HCT116 (cell line): ENCODE data around the gene ABCC9. TPM values are rescaled to one million over a fixed set of nuclear protein-coding genes. Genes with fewer than 3 reads are reported as not detected.

ENCODE experiments used
- ATAC-seq: fragments of 200-7000 bp; cut with Tn5 transposase; 2 replicates; pipeline ENCODE4 v1.9.1; 2020; ENCODE audit warnings: mild to moderate bottlenecking, moderate library complexity
- BruUV-seq: library from RNA; stranded (reverse); fragments of 400-500 nt; replicated peaks from 2 replicates; lab custom pipeline; 2021; lab: Mats Ljungman, UMichigan
- CTCF ChIA-PET: fragments of 300-600 bp; sonication (Branson Sonifier 250); formaldehyde crosslinking; loops from one replicate; lab custom pipeline; 2021; ENCODE audit warnings: antibody characterized with exemption; lab: Charles Lee
- POLR2A ChIA-PET: fragments of 300-600, 350-600 bp; sonication (Branson Sonifier 250); formaldehyde crosslinking; loops from one replicate; lab custom pipeline; 2021; ENCODE audit warnings: antibody characterized with exemption; lab: Charles Lee
- RAD21 ChIA-PET, 2 experiments: fragments of 300-600 bp; sonication (Branson Sonifier 250); formaldehyde crosslinking; loops; one replicate each; lab custom pipeline; 2023; ENCODE audit warnings: low total read pairs in 2 of 2; ENCODE audit not compliant: uncharacterized antibody in 2 of 2, unreplicated experiment in 2 of 2, low non-redundant PET in 1 of 2; lab: Charles Lee
- DNase-seq: peaks from one replicate; pipeline ENCODE4 v3.0.0-alpha.2; 2010; ENCODE audit warnings: low read depth, low spot score
- H2AFZ ChIP-seq: fragments of 200-600 bp; shearing (Covaris generic), sonication (generic); 2 replicates; pipeline ENCODE4 v1.6.1; 2017; ENCODE audit warnings: low read depth, mixed run types, mixed read lengths, antibody characterized with exemption, low read length; ENCODE audit not compliant: poor library complexity, severe bottlenecking
- H3K27ac ChIP-seq: 2 replicates; pipeline ENCODE4 v1.5.1; 2012; ENCODE audit warnings: low read depth, low read length
- H3K27me3 ChIP-seq: fragments of 200-600 bp; sonication (generic); 2 replicates; pipeline ENCODE4 v1.6.1; 2016; ENCODE audit warnings: mixed run types, low read length, mixed read lengths; ENCODE audit not compliant: insufficient read depth
- H3K36me3 ChIP-seq, 2 experiments: fragments of 200-500 bp in 1 of 2; fragments of 200-600 bp in 1 of 2; sonication (Bioruptor generic) in 1 of 2; sonication (generic) in 1 of 2; 2 replicates each; pipeline versions ENCODE4 v1.5.1 to v1.6.1; 2014 to 2016; ENCODE audit warnings: low read length in 2 of 2, inconsistent platforms in 1 of 2, mixed read lengths in 1 of 2, mixed run types in 1 of 2; ENCODE audit not compliant: insufficient read depth in 2 of 2, control insufficient read depth in 1 of 2
- H3K4me1 ChIP-seq, 2 experiments: fragments of 200-600 bp in 1 of 2; sonication (generic) in 1 of 2; 2 replicates each; pipeline versions ENCODE4 v1.5.1 to v1.6.1; 2012 to 2017; ENCODE audit warnings: low read length in 2 of 2, inconsistent platforms in 1 of 2, mild to moderate bottlenecking in 1 of 2, mixed read lengths in 1 of 2, mixed run types in 1 of 2, moderate library complexity in 1 of 2; ENCODE audit not compliant: insufficient read depth in 2 of 2, control insufficient read depth in 1 of 2
- H3K4me2 ChIP-seq: fragments of 200-600 bp; sonication (generic); 2 replicates; pipeline ENCODE4 v1.6.1; 2017; ENCODE audit warnings: mixed run types, low read length, mixed read lengths
- H3K4me3 ChIP-seq, 2 experiments: fragments of 200-600 bp in 1 of 2; sonication (generic) in 1 of 2; replicated peaks in 1 of 2; 2 replicates each; pipeline ENCODE4 v1.5.1; 2011 to 2016; ENCODE audit warnings: low read length in 2 of 2, control low read depth in 1 of 2, low read depth in 1 of 2, mild to moderate bottlenecking in 1 of 2, mixed read lengths in 1 of 2, mixed run types in 1 of 2
- H3K79me2 ChIP-seq: fragments of 200-600 bp; sonication (generic); 2 replicates; pipeline ENCODE4 v1.6.1; 2017; ENCODE audit warnings: mild to moderate bottlenecking, mixed run types, low read length, moderate library complexity, mixed read lengths; ENCODE audit not compliant: insufficient read depth
- H3K9ac ChIP-seq: fragments of 200-600 bp; sonication (generic); 2 replicates; pipeline ENCODE4 v1.6.1; 2016; ENCODE audit warnings: low read length, mixed read lengths
- H3K9me2 ChIP-seq: fragments of 200-600 bp; sonication (generic), shearing (Covaris generic); 2 replicates; pipeline ENCODE4 v1.6.1; 2017; ENCODE audit warnings: mixed run types, mild to moderate bottlenecking, moderate library complexity; ENCODE audit not compliant: insufficient read depth
- H3K9me3 ChIP-seq, 2 experiments: fragments of 200-500 bp in 1 of 2; fragments of 200-600 bp in 1 of 2; sonication (Bioruptor generic) in 1 of 2; sonication (generic) in 1 of 2; 2 replicates each; pipeline ENCODE4 v1.6.1; 2014 to 2017; ENCODE audit warnings: low read length in 2 of 2, mixed read lengths in 2 of 2, inconsistent platforms in 1 of 2, low read depth in 1 of 2, mild to moderate bottlenecking in 1 of 2, mixed run types in 1 of 2, moderate library complexity in 1 of 2; ENCODE audit not compliant: control insufficient read depth in 1 of 2, insufficient read depth in 1 of 2
- H4K20me1 ChIP-seq: fragments of 200-600 bp; sonication (generic), shearing (Covaris generic); 2 replicates; pipeline ENCODE4 v1.6.1; 2017; ENCODE audit warnings: mixed run types, mild to moderate bottlenecking, moderate library complexity; ENCODE audit not compliant: insufficient read depth
- ATF3 ChIP-seq: IDR thresholded peaks from 2 replicates; pipeline ENCODE4 v1.6.1; 2012
- CTCF ChIP-seq, 3 experiments: fragments of 200-600 bp in 1 of 3; sonication (generic) in 1 of 3; IDR thresholded peaks in 2 of 3; conservative IDR thresholded peaks in 1 of 3; 2 replicates each; pipeline ENCODE4 v1.5.1; 2012 to 2017; ENCODE audit warnings: low read depth in 2 of 3, low read length in 2 of 3, antibody characterized with exemption in 1 of 3, borderline replicate concordance in 1 of 3, control low read depth in 1 of 3, mild to moderate bottlenecking in 1 of 3, mixed read lengths in 1 of 3, mixed run types in 1 of 3, moderate library complexity in 1 of 3; ENCODE audit not compliant: insufficient read depth in 1 of 3
- EGR1 ChIP-seq: IDR thresholded peaks from 2 replicates; pipeline ENCODE4 v1.6.1; 2012; ENCODE audit warnings: low read depth
- ELF1 ChIP-seq: IDR thresholded peaks from 2 replicates; pipeline ENCODE4 v1.6.1; 2012; ENCODE audit warnings: low read depth, borderline replicate concordance
- EZH2 ChIP-seq: fragments of 200-600 bp; sonication (generic); IDR thresholded peaks from 2 replicates; pipeline ENCODE4 v1.6.1; 2017; ENCODE audit warnings: antibody characterized with exemption, mixed run types
- EZH2phosphoT487 ChIP-seq: fragments of 200-600 bp; IDR thresholded peaks from 2 replicates; pipeline ENCODE4 v1.6.1; 2018; ENCODE audit warnings: antibody characterized with exemption, borderline replicate concordance
- JUND ChIP-seq: IDR thresholded peaks from 2 replicates; pipeline ENCODE4 v1.6.1; 2012
- POLR2A ChIP-seq: IDR thresholded peaks from 2 replicates; pipeline ENCODE4 v1.7.0; 2011; ENCODE audit warnings: borderline replicate concordance; ENCODE audit not compliant: insufficient read depth, insufficient read length; ENCODE audit errors: extremely low read depth
- POLR2AphosphoS5 ChIP-seq: IDR thresholded peaks from 2 replicates; pipeline ENCODE4 v1.6.1; 2011; ENCODE audit warnings: mild to moderate bottlenecking, low read depth, low read length, moderate library complexity
- SIN3A ChIP-seq: IDR thresholded peaks from 2 replicates; pipeline ENCODE4 v1.6.1; 2012; ENCODE audit warnings: low read depth
- SP1 ChIP-seq: IDR thresholded peaks from 2 replicates; pipeline ENCODE4 v1.6.1; 2012; ENCODE audit warnings: low read depth
- SRF ChIP-seq: IDR thresholded peaks from 2 replicates; pipeline ENCODE4 v1.6.1; 2012; ENCODE audit warnings: low read depth
- ZFX ChIP-seq: fragments of 450-650 bp; IDR thresholded peaks from 2 replicates; pipeline ENCODE4 v1.6.1; 2017
- ZNF274 ChIP-seq: fragments of 200-500 bp; sonication (Bioruptor generic); IDR thresholded peaks from 2 replicates; pipeline ENCODE4 v1.6.1; 2014; ENCODE audit warnings: mild to moderate bottlenecking, low read depth, low read length, inconsistent platforms
- intact Hi-C: fragments of 100-400 bp; cut with micrococcal nuclease; formaldehyde crosslinking; loops from 2 replicates; pipeline ENCODE4 v1.10.0; 2022
- total RNA-seq: library from RNA; stranded (reverse); gene quantifications from one replicate; pipeline ENCODE4 v1.2.1, GENCODE V29; 2021; ENCODE audit not compliant: unreplicated experiment

The ABCC9 gene
- total RNA-seq, 1 experiment from 2014 or later = 0.05 TPM

GRCh38 chr12:21882635-21883034 lies 58.6 kb downstream of the ABCC9 start:
- H3K9me3 ChIP-seq = no peaks in the 10 kb centered on the region
- intact Hi-C loops = no loop called here

GRCh38 chr12:21881965-21882364 lies 59.3 kb downstream of the ABCC9 start:
- no peaks in the 10 kb centered on the region for H4K20me1 ChIP-seq
- CTCF ChIA-PET = no interaction called here
- no peaks in the 10 kb centered on the region for H3K79me2 ChIP-seq
- no peak overlapping the region for H3K4me2 ChIP-seq
- intact Hi-C loops = no loop called here
- DNase-seq = no peak
- H3K4me3 ChIP-seq = no peak overlapping the region
- no peaks in the 10 kb centered on the region for H3K36me3 ChIP-seq
- ATAC-seq = no peak
- no peaks in the 10 kb centered on the region for H3K9me3 ChIP-seq
- no peaks in the 10 kb centered on the region for H3K9me2 ChIP-seq
- H2AFZ ChIP-seq = no peak overlapping the region
- H3K27me3 ChIP-seq = no peaks in the 10 kb centered on the region
- TF ChIP-seq ZFX (no peak), SIN3A (no peak), CTCF (IDR thresholded peaks at IDR 0.05 in 2 of 3, conservative IDR thresholded peaks at IDR 0.05 in 1 of 3; ENCODE audit: borderline replicate concordance in 1 of 3, insufficient read depth in 1 of 3, low read depth in 2 of 3, low read length in 2 of 3) (no peak), EZH2phosphoT487 (no peak), EGR1 (no peak), EZH2 (no peak), ATF3 (no peak), SP1 (no peak), POLR2A (no peak)
- no peak overlapping the region for H3K9ac ChIP-seq
- no TSS peak for BruUV-seq
- H3K27ac ChIP-seq = no peak overlapping the region
- H3K4me1 ChIP-seq = no peaks in the 10 kb centered on the region
- POLR2A ChIA-PET = no interaction called here
- RAD21 ChIA-PET = no interaction called here

More at GRCh38 chr12:21882635-21883034, 58.6 kb downstream of the ABCC9 start:
- H3K9me2 ChIP-seq = no peaks in the 10 kb centered on the region
- H3K27ac ChIP-seq = no peak overlapping the region
- POLR2A ChIA-PET = no interaction called here
- H3K4me3 ChIP-seq = no peak overlapping the region
- RAD21 ChIA-PET = no interaction called here
- H3K9ac ChIP-seq = no peak overlapping the region
- no peaks in the 10 kb centered on the region for H4K20me1 ChIP-seq
- no peaks in the 10 kb centered on the region for H3K36me3 ChIP-seq
- ATAC-seq (no peak), DNase-seq (no peak)
- no peaks in the 10 kb centered on the region for H3K79me2 ChIP-seq
- no peak overlapping the region for H2AFZ ChIP-seq
- CTCF ChIA-PET = no interaction called here
- no peak overlapping the region for H3K4me2 ChIP-seq
- no TSS peak for BruUV-seq
- no peaks in the 10 kb centered on the region for H3K27me3 ChIP-seq
- TF ChIP-seq SRF = no peak
- TF ChIP-seq ZNF274 = no peak
- TF ChIP-seq POLR2AphosphoS5 = no peak
- TF ChIP-seq JUND = no peak
- no peak for TF ChIP-seq SP1
- TF ChIP-seq ELF1 = no peak
- TF ChIP-seq, all 23 proteins: peak for 0
- no peaks in the 10 kb centered on the region for H3K4me1 ChIP-seq
